H1 (cell line): ENCODE measurements around the gene HES3. TPM values are rescaled to one million over a fixed set of nuclear protein-coding genes. Genes with fewer than 3 reads are reported as not detected.

Source experiments
- CTCF ChIA-PET: fragments of 300-600 bp; sonication (Branson Sonifier 250); formaldehyde crosslinking; loops from one replicate; lab custom pipeline; 2021; ENCODE audit not compliant: partially characterized antibody; lab: Charles Lee
- POLR2A ChIA-PET: fragments of 300-600 bp; sonication (Branson Sonifier 250); formaldehyde crosslinking; loops from one replicate; lab custom pipeline; 2021; ENCODE audit warnings: inconsistent platforms; ENCODE audit not compliant: partially characterized antibody; lab: Charles Lee
- DNase-seq, 2 experiments: peaks; one replicate each; pipeline versions ENCODE4 v3.0.0 to v3.0.0-alpha.2; 2010 to 2022; ENCODE audit warnings: low spot score in 2 of 2, low read depth in 1 of 2, mixed read lengths in 1 of 2
- FAIRE-seq: peaks from 2 replicates; lab custom pipeline; 2011; peaks lifted over from hg19 to GRCh38; lab: Jason Lieb, UNC
- H2AFZ ChIP-seq: 2 replicates; pipeline ENCODE4 v1.8.1; 2012; ENCODE audit warnings: low read length, inconsistent platforms
- H2AK5ac ChIP-seq: 2 replicates; pipeline ENCODE4 v1.6.1; 2013; ENCODE audit warnings: low read depth, low read length
- H2BK120ac ChIP-seq: replicated peaks from 2 replicates; pipeline ENCODE3; 2013; ENCODE audit warnings: low read depth, low read length, inconsistent platforms
- H2BK12ac ChIP-seq: 2 replicates; pipeline ENCODE4 v1.6.1; 2013; ENCODE audit warnings: low read depth, low read length
- H2BK15ac ChIP-seq: 2 replicates; pipeline ENCODE4 v1.6.1; 2013; ENCODE audit warnings: low read length
- H2BK20ac ChIP-seq: 2 replicates; pipeline ENCODE4 v1.6.1; 2013; ENCODE audit warnings: low read length
- H2BK5ac ChIP-seq: 2 replicates; pipeline ENCODE4 v1.6.1; 2013; ENCODE audit warnings: low read depth, low read length
- H3K14ac ChIP-seq: 2 replicates; pipeline ENCODE4 v1.6.1; 2013; ENCODE audit warnings: inconsistent platforms; ENCODE audit not compliant: insufficient read length
- H3K18ac ChIP-seq: 2 replicates; pipeline ENCODE4 v1.6.1; 2013; ENCODE audit warnings: low read length; ENCODE audit errors: extremely low read depth
- H3K23ac ChIP-seq: 2 replicates; pipeline ENCODE4 v1.6.1; 2013; ENCODE audit warnings: inconsistent platforms; ENCODE audit not compliant: insufficient read length
- H3K23me2 ChIP-seq: 2 replicates; pipeline ENCODE4 v1.6.1; 2013; ENCODE audit warnings: low read depth, low read length
- H3K27ac ChIP-seq: 2 replicates; pipeline ENCODE4 v1.6.1; 2011; ENCODE audit warnings: low read depth, low read length, inconsistent platforms
- H3K27me3 ChIP-seq, 4 experiments: replicated peaks in 1 of 4; 1 replicate in 1 of 4; 2 replicates in 3 of 4; pipeline versions ENCODE4 v1.6.1 to v1.8.1; 2011 to 2013; ENCODE audit warnings: low read length in 3 of 4, mild to moderate bottlenecking in 3 of 4, inconsistent platforms in 2 of 4, mixed read lengths in 2 of 4, moderate library complexity in 1 of 4; ENCODE audit not compliant: control insufficient read depth in 3 of 4, insufficient read depth in 3 of 4; ENCODE audit errors: extremely low read depth in 1 of 4
- H3K36me3 ChIP-seq, 4 experiments: 2 replicates each; pipeline versions ENCODE4 v1.6.1 to v1.8.1; 2011 to 2013; ENCODE audit warnings: mild to moderate bottlenecking in 4 of 4, low read length in 3 of 4, moderate library complexity in 2 of 4, control low read depth in 1 of 4, inconsistent platforms in 1 of 4; ENCODE audit not compliant: insufficient read depth in 4 of 4, control insufficient read depth in 2 of 4
- H3K4ac ChIP-seq: replicated peaks from 2 replicates; pipeline ENCODE3; 2013; ENCODE audit warnings: low read length, low read depth, mixed read lengths, inconsistent platforms; ENCODE audit not compliant: insufficient read length
- H3K4me1 ChIP-seq, 4 experiments: replicated peaks in 1 of 4; 1 replicate in 1 of 4; 2 replicates in 3 of 4; pipeline versions ENCODE4 v1.6.1 to v1.8.1; 2011 to 2013; ENCODE audit warnings: low read length in 3 of 4, inconsistent platforms in 2 of 4, mixed read lengths in 1 of 4; ENCODE audit not compliant: insufficient read depth in 4 of 4, control insufficient read depth in 3 of 4
- H3K4me2 ChIP-seq, 2 experiments: 2 replicates each; pipeline versions ENCODE4 v1.6.1 to v1.8.1; 2011 to 2013; ENCODE audit warnings: low read depth in 2 of 2, low read length in 2 of 2, control low read depth in 1 of 2, inconsistent platforms in 1 of 2, mild to moderate bottlenecking in 1 of 2; ENCODE audit not compliant: insufficient read depth in 1 of 2
- H3K4me3 ChIP-seq, 4 experiments: fragments of 200-600, 300-600 bp in 1 of 4; sonication (generic), shearing (Covaris generic), sonication (Bioruptor Twin) in 1 of 4; 2 replicates each; pipeline versions ENCODE4 v1.5.1 to v1.8.1; 2011 to 2016; ENCODE audit warnings: low read length in 4 of 4, low read depth in 3 of 4, control low read depth in 2 of 4, inconsistent platforms in 2 of 4, mild to moderate bottlenecking in 2 of 4, mixed read lengths in 1 of 4, moderate library complexity in 1 of 4; ENCODE audit not compliant: insufficient read depth in 2 of 4; ENCODE audit errors: extremely low read depth in 1 of 4
- H3K56ac ChIP-seq: replicated peaks from 2 replicates; pipeline ENCODE3; 2013; ENCODE audit warnings: low read depth, mild to moderate bottlenecking, mixed read lengths, low read length, inconsistent platforms; ENCODE audit not compliant: insufficient read length
- H3K79me1 ChIP-seq: 2 replicates; pipeline ENCODE4 v1.6.1; 2013; ENCODE audit warnings: low read depth, low read length, control low read depth
- H3K79me2 ChIP-seq, 2 experiments: 2 replicates each; pipeline versions ENCODE4 v1.6.1 to v1.8.1; 2012 to 2013; ENCODE audit warnings: low read length in 2 of 2, mild to moderate bottlenecking in 2 of 2, inconsistent platforms in 1 of 2; ENCODE audit not compliant: insufficient read depth in 2 of 2, control insufficient read depth in 1 of 2
- H3K9ac ChIP-seq, 4 experiments: replicated peaks in 1 of 4; 1 replicate in 1 of 4; 2 replicates in 3 of 4; pipeline versions ENCODE4 v1.6.1 to v1.8.1; 2011 to 2013; ENCODE audit warnings: low read depth in 3 of 4, low read length in 3 of 4, control low read depth in 2 of 4, mild to moderate bottlenecking in 2 of 4, moderate library complexity in 2 of 4, inconsistent platforms in 1 of 4; ENCODE audit errors: extremely low read depth in 1 of 4
- H3K9me3 ChIP-seq, 2 experiments: 2 replicates each; pipeline versions ENCODE4 v1.6.1 to v1.8.1; 2012 to 2013; ENCODE audit warnings: mild to moderate bottlenecking in 2 of 2, moderate library complexity in 2 of 2, control low read depth in 1 of 2, inconsistent platforms in 1 of 2, low read depth in 1 of 2, low read length in 1 of 2, mixed read lengths in 1 of 2; ENCODE audit not compliant: insufficient read depth in 2 of 2
- H4K20me1 ChIP-seq, 2 experiments: replicated peaks in 1 of 2; 2 replicates each; pipeline versions ENCODE3 to v1.8.1; 2011 to 2013; ENCODE audit warnings: inconsistent platforms in 2 of 2, low read length in 2 of 2, mild to moderate bottlenecking in 1 of 2; ENCODE audit not compliant: insufficient read depth in 2 of 2, control insufficient read depth in 1 of 2
- H4K5ac ChIP-seq: 2 replicates; pipeline ENCODE4 v1.6.1; 2013; ENCODE audit warnings: low read length, low read depth, mixed read lengths, inconsistent platforms; ENCODE audit not compliant: insufficient read length
- H4K8ac ChIP-seq: 2 replicates; pipeline ENCODE4 v1.8.0; 2013; ENCODE audit warnings: mild to moderate bottlenecking, moderate library complexity, low read length, inconsistent platforms; ENCODE audit not compliant: insufficient read depth; ENCODE audit errors: extremely low read depth
- H4K91ac ChIP-seq: replicated peaks from 2 replicates; pipeline ENCODE3; 2013; ENCODE audit warnings: low read length, mixed read lengths, inconsistent platforms; ENCODE audit not compliant: insufficient read length
- ASH2L ChIP-seq: fragments of 200-600, 300-600 bp; sonication (generic); IDR thresholded peaks from one replicate; pipeline ENCODE4 v1.7.1; 2017; ENCODE audit warnings: low read length
- BACH1 ChIP-seq: IDR thresholded peaks from 2 replicates; pipeline ENCODE4 v1.6.1; 2012; ENCODE audit warnings: low read length, improper control_type of control experiment
- EGR1 ChIP-seq: IDR thresholded peaks from 2 replicates; pipeline ENCODE4 v1.6.1; 2011; ENCODE audit warnings: low read depth, low read length, borderline replicate concordance
- HDAC6 ChIP-seq: IDR thresholded peaks from one replicate; pipeline ENCODE4 v1.7.1; 2012; ENCODE audit warnings: low read depth, mild to moderate bottlenecking, inconsistent platforms, low read length, moderate library complexity
- KDM4A ChIP-seq: IDR thresholded peaks from one replicate; pipeline ENCODE4 v1.7.1; 2012; ENCODE audit warnings: low read depth, mild to moderate bottlenecking, moderate library complexity, low read length, inconsistent platforms; ENCODE audit not compliant: severe bottlenecking
- MAX ChIP-seq: IDR thresholded peaks from 2 replicates; pipeline ENCODE4 v1.6.1; 2012; ENCODE audit warnings: inconsistent platforms
- NANOG ChIP-seq: IDR thresholded peaks from 2 replicates; pipeline ENCODE4 v1.6.1; 2011; ENCODE audit warnings: low read length, low read depth, mild to moderate bottlenecking, inconsistent platforms; ENCODE audit not compliant: insufficient read depth, poor library complexity, severe bottlenecking
- RXRA ChIP-seq: IDR thresholded peaks from 2 replicates; pipeline ENCODE4 v1.6.1; 2011; ENCODE audit warnings: low read depth, mild to moderate bottlenecking, low read length, moderate library complexity; ENCODE audit not compliant: insufficient read depth
- SRF ChIP-seq: IDR thresholded peaks from 2 replicates; pipeline ENCODE4 v1.6.1; 2011; ENCODE audit warnings: mild to moderate bottlenecking, low read depth, low read length, moderate library complexity
- TAF1 ChIP-seq: IDR thresholded peaks from 2 replicates; pipeline ENCODE4 v1.6.1; 2011; ENCODE audit warnings: mild to moderate bottlenecking, low read depth, low read length
- TAF7 ChIP-seq: optimal IDR thresholded peaks from 2 replicates; pipeline ENCODE3; 2011; ENCODE audit warnings: low read depth, mild to moderate bottlenecking, inconsistent platforms, low read length, moderate library complexity, borderline replicate concordance
- TEAD4 ChIP-seq: IDR thresholded peaks from 2 replicates; pipeline ENCODE4 v1.6.1; 2012; ENCODE audit warnings: low read depth, low read length, inconsistent platforms, mixed read lengths
- WGBS, 2 experiments: shearing (Covaris generic) in 1 of 2; methylation state at CpG; one replicate each; pipeline versions ENCODE4 v1.1.6 to v1.1.7; 2013 to 2015; ENCODE audit warnings: low lambda C conversion rate in 2 of 2, mixed read lengths in 2 of 2, inconsistent platforms in 1 of 2, low coverage in 1 of 2, missing lambda C conversion rate in 1 of 2; ENCODE audit not compliant: insufficient replicate concordance in 2 of 2, insufficient coverage in 1 of 2, insufficient read length in 1 of 2; ENCODE audit errors: extremely low coverage in 1 of 2, missing lambda C conversion rate in 1 of 2; 5-methylcytosine and 5-hydroxymethylcytosine counted together
- polyA plus RNA-seq, 7 experiments: library from polyadenylated mRNA; depleted of rRNA in 3 of 7; stranded (reverse) in 5 of 7; unstranded in 2 of 7; fragments of >200 nt in 5 of 7; fragments of 200-250 nt in 2 of 7; gene quantifications; 1 replicate in 5 of 7; 2 replicates in 1 of 7; 4 replicates in 1 of 7; pipeline versions ENCODE4 v1.2.1 to v1.2.3, GENCODE V29; 2011 to 2013; ENCODE audit warnings: missing spikeins in 2 of 7, mixed read lengths in 2 of 7
- total RNA-seq: library from RNA; stranded (reverse); fragmentation: NEBNext Ultra II Directional; extraction: Animal tissue kit (Norgen Biotek cat#: 25700); gene quantifications from 2 replicates; pipeline ENCODE4 v1.2.1, GENCODE V29; 2021

Gene HES3
- total and polyA plus RNA-seq, 2 of the 8 experiments (the other 6 are each of a cell fraction or from before 2014, with no cell fraction given), result 38.8 to 54.3 TPM

- peaks cover 9 to 21% of the 10 kb centered on the region in 2 experiments for H4K20me1 ChIP-seq
- H3K23ac ChIP-seq, result no peak overlapping the region
- no peak overlapping the region for H2AK5ac ChIP-seq
- no peak for FAIRE-seq
- 9% methylated on average over 32 of the region's 49 CpGs; no CpG with 5 or more reads in 1 of the 2 experiments for WGBS, 2 experiments
- no peak overlapping the region for H3K14ac ChIP-seq
- peak overlapping the region; percentile 56; the same call in 1 of the 2 replicates for H2BK5ac ChIP-seq
- H3K4me2 ChIP-seq, result peak overlapping the region; percentile 18 to 92
- H3K36me3 ChIP-seq, result no peaks in the 10 kb centered on the region
- no peak overlapping the region for H2AFZ ChIP-seq
- H3K56ac ChIP-seq, result no peak overlapping the region
- POLR2A ChIA-PET, result interaction anchor here (0.8 to 9.3 kb wide), 20 partner anchors 8 to 244 kb away, joined by 3 to 64 read pairs (median 3); partner anchors contain the start of genes ACOT7, ICMT, RNF207 and RPL22
- no peak overlapping the region for H3K9ac ChIP-seq
- no peak overlapping the region for H4K5ac ChIP-seq
- no peak overlapping the region for H4K91ac ChIP-seq
- H2BK12ac ChIP-seq, result no peak overlapping the region; the same call in 1 of the 2 replicates
- H2BK20ac ChIP-seq, result no peak overlapping the region
- H3K79me2 ChIP-seq, result no peaks in the 10 kb centered on the region; a peak in 1 of 4 replicates
- H3K27ac ChIP-seq, result no peak overlapping the region
- CTCF ChIA-PET, result interaction anchor here (0.6 to 19.1 kb wide), 43 partner anchors 9 to 1659 kb away, joined by 3 to 353 read pairs (median 7); partner anchors contain the start of genes ACOT7, GPR153, ICMT and RNF207
- H3K4ac ChIP-seq, result no peak overlapping the region
- no peak overlapping the region for H2BK120ac ChIP-seq
- H3K23me2 ChIP-seq, result peaks cover 23% of the 10 kb centered on the region; the same call in 1 of the 2 replicates
- H4K8ac ChIP-seq, result no peak overlapping the region
- H3K9me3 ChIP-seq, result no peaks in the 10 kb centered on the region
- H3K4me1 ChIP-seq, result peaks cover 9 to 34% (median 27%) of the 10 kb centered on the region in 4 experiments
- DNase-seq, result peak; percentile 73 to 99
- peak overlapping the region; percentile 59 to 91 (median 80) for H3K4me3 ChIP-seq
- H3K27me3 ChIP-seq, result peaks cover 16 to 43% (median 32%) of the 10 kb centered on the region in 4 experiments
- 0 out of 2 replicates have a peak overlapping the region, but pooled peaks have one; percentile 48 for H3K18ac ChIP-seq
- no peaks in the 10 kb centered on the region for H3K79me1 ChIP-seq
- no peak overlapping the region for H2BK15ac ChIP-seq
- peak; percentile 73 for TF ChIP-seq NANOG
- no peak for TF ChIP-seq TAF1
- TF ChIP-seq HDAC6, result no peak
- no peak for TF ChIP-seq RXRA
- TF ChIP-seq ASH2L, result no peak
- TF ChIP-seq MAX, result peak; percentile 44; the same call in 1 of the 2 replicates
- TF ChIP-seq BACH1, result 0 out of 2 replicates have a peak, but pooled peaks have one; percentile 28
- peak; percentile 9 for TF ChIP-seq KDM4A
- peak; percentile 52; the same call in 1 of the 2 replicates for TF ChIP-seq EGR1
- TF ChIP-seq TEAD4, result 0 out of 2 replicates have a peak, but pooled peaks have one; percentile 6
- TF ChIP-seq TAF7, result peak; percentile 57
- TF ChIP-seq SRF, result no peak
Observed at GRCh38 chr1:6245869-6246496, 2.0 kb downstream of the HES3 start.
